Measurements from ENCODE around the gene CSNK1G3. TPM values are rescaled to one million over a fixed set of nuclear protein-coding genes. Genes with fewer than 3 reads are reported as not detected.

The CSNK1G3 gene
- total RNA-seq, 1 experiment from 2014 or later, result 48.3 TPM

- Histone ChIP-seq H3K23me2 (ENCODE audit: insufficient read length, low read depth, low read length, poor library complexity, severe bottlenecking) (no peaks in the 10 kb centered on the region), H3K14ac (ENCODE audit: insufficient read depth, low read length) (no peak overlapping the region), H2BK12ac (ENCODE audit: insufficient read length, low read depth, low read length) (no peak overlapping the region), H3K79me1 (ENCODE audit: insufficient read depth, low read depth, low read length, poor library complexity, severe bottlenecking) (no peaks in the 10 kb centered on the region), H2AK5ac (ENCODE audit: insufficient read length, low read length) (no peak overlapping the region), H3K4ac (ENCODE audit: low read depth, low read length) (no peak overlapping the region), H4K91ac (ENCODE audit: insufficient read length, low read depth, low read length) (no peak overlapping the region), H2BK20ac (ENCODE audit: low read depth, low read length, poor library complexity, severe bottlenecking) (no peak overlapping the region), H3K23ac (ENCODE audit: insufficient read length, low read depth, low read length) (no peak overlapping the region), H3K79me2 (ENCODE audit: insufficient read depth, low read length) (no peaks in the 10 kb centered on the region), H3K27me3 (ENCODE audit: insufficient read depth, low read length) (no peaks in the 10 kb centered on the region), H2BK120ac (ENCODE audit: low read depth, low read length, poor library complexity, severe bottlenecking) (no peak overlapping the region), H3K4me2 (ENCODE audit: insufficient read depth, insufficient read length, low read length) (no peak overlapping the region), H2AFZ (ENCODE audit: low read length) (no peak overlapping the region), H3K18ac (ENCODE audit: insufficient read length, low read depth, low read length) (no peak overlapping the region), H3K4me1 (ENCODE audit: insufficient read depth, low read length) (no peaks in the 10 kb centered on the region), H2BK5ac (ENCODE audit: insufficient read length, low read length) (no peak overlapping the region), H4K20me1 (ENCODE audit: control insufficient read depth, insufficient read depth, insufficient read length) (no peaks in the 10 kb centered on the region), H3K56ac (ENCODE audit: insufficient read length, low read depth, low read length) (no peak overlapping the region), H4K5ac (ENCODE audit: insufficient read length, low read depth, low read length) (no peak overlapping the region), H3K27ac (ENCODE audit: insufficient read length, low read depth, low read length) (no peak overlapping the region), H4K8ac (replicated peaks; ENCODE audit: insufficient read length, low read depth, low read length) (no peak overlapping the region), H2BK15ac (ENCODE audit: low read depth, low read length) (no peak overlapping the region), H3T11ph (ENCODE audit: low read length) (no peak overlapping the region), H3K9ac (ENCODE audit: extremely low read depth, insufficient read length, low read length) (no peak overlapping the region), H3K9me3 (ENCODE audit: control insufficient read depth, low read depth, low read length) (no peaks in the 10 kb centered on the region)
- no CpG with 5 or more reads among the region's 1 CpG for WGBS (ENCODE audit: extremely low coverage, insufficient read length, low lambda C conversion rate)
- no peak overlapping the region for H3K4me3 Mint-ChIP-seq
- DNase-seq, result no peak
- peaks cover 22 to 30% of the 10 kb centered on the region in 2 experiments for H3K4me1 Mint-ChIP-seq
- H3K27me3 Mint-ChIP-seq (ENCODE audit: low read depth), result no peaks in the 10 kb centered on the region
- H3K9me3 Mint-ChIP-seq, result no peaks in the 10 kb centered on the region
- TF ChIP-seq, protein P1, sequence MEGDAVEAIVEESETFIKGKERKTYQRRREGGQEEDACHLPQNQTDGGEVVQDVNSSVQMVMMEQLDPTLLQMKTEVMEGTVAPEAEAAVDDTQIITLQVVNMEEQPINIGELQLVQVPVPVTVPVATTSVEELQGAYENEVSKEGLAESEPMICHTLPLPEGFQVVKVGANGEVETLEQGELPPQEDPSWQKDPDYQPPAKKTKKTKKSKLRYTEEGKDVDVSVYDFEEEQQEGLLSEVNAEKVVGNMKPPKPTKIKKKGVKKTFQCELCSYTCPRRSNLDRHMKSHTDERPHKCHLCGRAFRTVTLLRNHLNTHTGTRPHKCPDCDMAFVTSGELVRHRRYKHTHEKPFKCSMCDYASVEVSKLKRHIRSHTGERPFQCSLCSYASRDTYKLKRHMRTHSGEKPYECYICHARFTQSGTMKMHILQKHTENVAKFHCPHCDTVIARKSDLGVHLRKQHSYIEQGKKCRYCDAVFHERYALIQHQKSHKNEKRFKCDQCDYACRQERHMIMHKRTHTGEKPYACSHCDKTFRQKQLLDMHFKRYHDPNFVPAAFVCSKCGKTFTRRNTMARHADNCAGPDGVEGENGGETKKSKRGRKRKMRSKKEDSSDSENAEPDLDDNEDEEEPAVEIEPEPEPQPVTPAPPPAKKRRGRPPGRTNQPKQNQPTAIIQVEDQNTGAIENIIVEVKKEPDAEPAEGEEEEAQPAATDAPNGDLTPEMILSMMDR (conservative IDR thresholded peaks at IDR 0.05), result no peak
- H3K27ac Mint-ChIP-seq, result no peak overlapping the region; a peak in 1 of 7 replicates
- peaks cover 10 to 20% (median 10%) of the 10 kb centered on the region in 3 experiments for H3K36me3 Mint-ChIP-seq (ENCODE audit: insufficient read depth in 1 of 3, low read depth in 3 of 3)
These were observed 49.3 kb downstream of the CSNK1G3 start for GRCh38 chr5:123561230-123561629.

All from H9 (cell line).